GM23338 (cell line): ENCODE measurements around the gene GPC2.

ENCODE experiments used
- CREB1 ChIP-seq: fragments of 250-450 bp; sonication (Bioruptor Pico); IDR thresholded peaks from 2 replicates; pipeline ENCODE4 v1.5.0; 2020; ENCODE audit warnings: low read depth, mild to moderate bottlenecking, moderate library complexity
- EZH2 ChIP-seq: fragments of 200-600 bp; sonication (generic); IDR thresholded peaks from one replicate; pipeline ENCODE4 v1.8.0; 2017; ENCODE audit warnings: antibody characterized with exemption, mild to moderate bottlenecking, low read depth; ENCODE audit not compliant: unreplicated experiment
- EZH2phosphoT487 ChIP-seq: fragments of 200-600 bp; sonication (generic); IDR thresholded peaks from one replicate; pipeline ENCODE4 v1.8.1; 2018; ENCODE audit warnings: antibody characterized with exemption; ENCODE audit not compliant: unreplicated experiment
- JUNB ChIP-seq: IDR thresholded peaks from one replicate; pipeline ENCODE4 v1.6.1; 2016; ENCODE audit warnings: antibody characterized with exemption; ENCODE audit not compliant: unreplicated experiment
- POLR2AphosphoS5 ChIP-seq: IDR thresholded peaks from 2 replicates; pipeline ENCODE4 v1.6.1; 2016; ENCODE audit warnings: antibody characterized with exemption, low read depth
- TF ChIP-seq, protein P1 (sequence below), 2 experiments: fragments of 200-600 bp in 1 of 2; sonication (generic) in 1 of 2; conservative IDR thresholded peaks; 2 replicates each; pipeline versions ENCODE4 v1.5.1 to v1.6.1; 2016 to 2017; ENCODE audit warnings: antibody characterized with exemption in 2 of 2, low read depth in 2 of 2, mild to moderate bottlenecking in 2 of 2, moderate library complexity in 1 of 2
- TF ChIP-seq, protein P2 (sequence below): IDR thresholded peaks from one replicate; pipeline ENCODE4 v1.6.1; 2018; ENCODE audit warnings: antibody characterized with exemption; ENCODE audit not compliant: unreplicated experiment

DNA sequence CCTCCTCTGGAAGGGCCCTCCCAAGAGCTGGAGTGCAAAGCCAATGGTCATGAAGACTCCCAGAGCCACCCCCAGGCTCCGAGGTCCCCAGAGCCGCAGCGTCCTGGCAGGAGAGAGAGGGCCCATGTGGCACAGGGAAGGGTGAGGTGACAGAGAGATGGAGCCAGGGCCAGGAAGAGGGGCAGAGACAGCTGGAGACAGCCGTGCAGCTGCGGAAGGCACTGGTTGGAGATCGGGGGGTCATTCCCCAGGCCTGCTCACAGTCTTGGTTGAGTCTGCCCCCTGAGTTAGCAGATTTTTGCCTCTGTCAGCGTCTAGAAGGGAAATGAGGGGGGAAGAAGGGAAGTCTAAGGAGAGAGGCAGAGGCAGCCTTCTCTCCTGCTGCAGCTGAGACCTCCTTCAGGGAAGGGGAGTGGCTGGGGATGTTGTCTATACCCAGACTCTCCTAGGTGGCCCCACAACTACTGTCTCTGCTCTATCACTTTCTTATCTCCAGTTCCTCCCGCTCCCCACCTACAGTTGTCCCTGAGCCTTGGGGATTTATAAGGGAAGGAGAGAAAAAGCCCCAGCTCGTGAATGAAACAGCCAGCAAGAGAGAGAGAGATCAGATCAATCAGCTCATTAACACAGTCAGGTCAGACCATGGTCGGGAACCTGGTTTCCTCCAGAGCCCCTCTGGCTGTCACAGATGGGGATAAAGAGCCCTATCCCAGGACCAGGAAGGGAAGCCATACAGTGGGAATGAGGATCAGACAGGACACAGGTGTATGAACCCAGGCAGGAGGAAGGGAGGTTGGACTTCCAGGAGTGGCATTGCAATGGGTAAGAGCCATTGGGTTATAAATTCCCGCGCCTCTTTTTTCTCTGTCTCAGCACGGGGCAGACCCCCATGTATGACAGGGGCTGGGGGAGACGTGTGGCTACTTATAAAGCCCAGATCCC lies 9.9 kb downstream of the GPC2 start:
- TF ChIP-seq, protein P1, sequence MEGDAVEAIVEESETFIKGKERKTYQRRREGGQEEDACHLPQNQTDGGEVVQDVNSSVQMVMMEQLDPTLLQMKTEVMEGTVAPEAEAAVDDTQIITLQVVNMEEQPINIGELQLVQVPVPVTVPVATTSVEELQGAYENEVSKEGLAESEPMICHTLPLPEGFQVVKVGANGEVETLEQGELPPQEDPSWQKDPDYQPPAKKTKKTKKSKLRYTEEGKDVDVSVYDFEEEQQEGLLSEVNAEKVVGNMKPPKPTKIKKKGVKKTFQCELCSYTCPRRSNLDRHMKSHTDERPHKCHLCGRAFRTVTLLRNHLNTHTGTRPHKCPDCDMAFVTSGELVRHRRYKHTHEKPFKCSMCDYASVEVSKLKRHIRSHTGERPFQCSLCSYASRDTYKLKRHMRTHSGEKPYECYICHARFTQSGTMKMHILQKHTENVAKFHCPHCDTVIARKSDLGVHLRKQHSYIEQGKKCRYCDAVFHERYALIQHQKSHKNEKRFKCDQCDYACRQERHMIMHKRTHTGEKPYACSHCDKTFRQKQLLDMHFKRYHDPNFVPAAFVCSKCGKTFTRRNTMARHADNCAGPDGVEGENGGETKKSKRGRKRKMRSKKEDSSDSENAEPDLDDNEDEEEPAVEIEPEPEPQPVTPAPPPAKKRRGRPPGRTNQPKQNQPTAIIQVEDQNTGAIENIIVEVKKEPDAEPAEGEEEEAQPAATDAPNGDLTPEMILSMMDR (conservative IDR thresholded peaks at IDR 0.05; ENCODE audit: low read depth in 2 of 2): no peak
- TF ChIP-seq POLR2AphosphoS5 (no peak), EZH2 (no peak), JUNB (no peak), EZH2phosphoT487 (no peak), CREB1 (CRISPR knock-in tag) (no peak)
- TF ChIP-seq, protein P2, sequence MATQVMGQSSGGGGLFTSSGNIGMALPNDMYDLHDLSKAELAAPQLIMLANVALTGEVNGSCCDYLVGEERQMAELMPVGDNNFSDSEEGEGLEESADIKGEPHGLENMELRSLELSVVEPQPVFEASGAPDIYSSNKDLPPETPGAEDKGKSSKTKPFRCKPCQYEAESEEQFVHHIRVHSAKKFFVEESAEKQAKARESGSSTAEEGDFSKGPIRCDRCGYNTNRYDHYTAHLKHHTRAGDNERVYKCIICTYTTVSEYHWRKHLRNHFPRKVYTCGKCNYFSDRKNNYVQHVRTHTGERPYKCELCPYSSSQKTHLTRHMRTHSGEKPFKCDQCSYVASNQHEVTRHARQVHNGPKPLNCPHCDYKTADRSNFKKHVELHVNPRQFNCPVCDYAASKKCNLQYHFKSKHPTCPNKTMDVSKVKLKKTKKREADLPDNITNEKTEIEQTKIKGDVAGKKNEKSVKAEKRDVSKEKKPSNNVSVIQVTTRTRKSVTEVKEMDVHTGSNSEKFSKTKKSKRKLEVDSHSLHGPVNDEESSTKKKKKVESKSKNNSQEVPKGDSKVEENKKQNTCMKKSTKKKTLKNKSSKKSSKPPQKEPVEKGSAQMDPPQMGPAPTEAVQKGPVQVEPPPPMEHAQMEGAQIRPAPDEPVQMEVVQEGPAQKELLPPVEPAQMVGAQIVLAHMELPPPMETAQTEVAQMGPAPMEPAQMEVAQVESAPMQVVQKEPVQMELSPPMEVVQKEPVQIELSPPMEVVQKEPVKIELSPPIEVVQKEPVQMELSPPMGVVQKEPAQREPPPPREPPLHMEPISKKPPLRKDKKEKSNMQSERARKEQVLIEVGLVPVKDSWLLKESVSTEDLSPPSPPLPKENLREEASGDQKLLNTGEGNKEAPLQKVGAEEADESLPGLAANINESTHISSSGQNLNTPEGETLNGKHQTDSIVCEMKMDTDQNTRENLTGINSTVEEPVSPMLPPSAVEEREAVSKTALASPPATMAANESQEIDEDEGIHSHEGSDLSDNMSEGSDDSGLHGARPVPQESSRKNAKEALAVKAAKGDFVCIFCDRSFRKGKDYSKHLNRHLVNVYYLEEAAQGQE: no peak
